Neuron (in vitro differentiated cells): Measurements from ENCODE around the gene INPP5F.

Experiments used
- H2AFZ ChIP-seq: one replicate; pipeline ENCODE4 v1.6.1; 2013; ENCODE audit warnings: low read depth, mild to moderate bottlenecking, inconsistent platforms, low read length, moderate library complexity
- H3K27me3 ChIP-seq: one replicate; pipeline ENCODE4 v1.6.1; 2013; ENCODE audit warnings: low read length; ENCODE audit not compliant: insufficient read depth
- H3K36me3 ChIP-seq: one replicate; pipeline ENCODE4 v1.6.1; 2013; ENCODE audit warnings: low read length; ENCODE audit not compliant: insufficient read depth
- H3K4me1 ChIP-seq: one replicate; pipeline ENCODE4 v1.6.1; 2013; ENCODE audit warnings: low read length; ENCODE audit not compliant: insufficient read depth
- H3K4me3 ChIP-seq: 2 replicates; pipeline ENCODE4 v1.5.1; 2013; ENCODE audit warnings: mild to moderate bottlenecking, low read length, moderate library complexity
- H3K9me3 ChIP-seq: one replicate; pipeline ENCODE4 v1.6.1; 2013; ENCODE audit warnings: low read length

The INPP5F gene, protein sequence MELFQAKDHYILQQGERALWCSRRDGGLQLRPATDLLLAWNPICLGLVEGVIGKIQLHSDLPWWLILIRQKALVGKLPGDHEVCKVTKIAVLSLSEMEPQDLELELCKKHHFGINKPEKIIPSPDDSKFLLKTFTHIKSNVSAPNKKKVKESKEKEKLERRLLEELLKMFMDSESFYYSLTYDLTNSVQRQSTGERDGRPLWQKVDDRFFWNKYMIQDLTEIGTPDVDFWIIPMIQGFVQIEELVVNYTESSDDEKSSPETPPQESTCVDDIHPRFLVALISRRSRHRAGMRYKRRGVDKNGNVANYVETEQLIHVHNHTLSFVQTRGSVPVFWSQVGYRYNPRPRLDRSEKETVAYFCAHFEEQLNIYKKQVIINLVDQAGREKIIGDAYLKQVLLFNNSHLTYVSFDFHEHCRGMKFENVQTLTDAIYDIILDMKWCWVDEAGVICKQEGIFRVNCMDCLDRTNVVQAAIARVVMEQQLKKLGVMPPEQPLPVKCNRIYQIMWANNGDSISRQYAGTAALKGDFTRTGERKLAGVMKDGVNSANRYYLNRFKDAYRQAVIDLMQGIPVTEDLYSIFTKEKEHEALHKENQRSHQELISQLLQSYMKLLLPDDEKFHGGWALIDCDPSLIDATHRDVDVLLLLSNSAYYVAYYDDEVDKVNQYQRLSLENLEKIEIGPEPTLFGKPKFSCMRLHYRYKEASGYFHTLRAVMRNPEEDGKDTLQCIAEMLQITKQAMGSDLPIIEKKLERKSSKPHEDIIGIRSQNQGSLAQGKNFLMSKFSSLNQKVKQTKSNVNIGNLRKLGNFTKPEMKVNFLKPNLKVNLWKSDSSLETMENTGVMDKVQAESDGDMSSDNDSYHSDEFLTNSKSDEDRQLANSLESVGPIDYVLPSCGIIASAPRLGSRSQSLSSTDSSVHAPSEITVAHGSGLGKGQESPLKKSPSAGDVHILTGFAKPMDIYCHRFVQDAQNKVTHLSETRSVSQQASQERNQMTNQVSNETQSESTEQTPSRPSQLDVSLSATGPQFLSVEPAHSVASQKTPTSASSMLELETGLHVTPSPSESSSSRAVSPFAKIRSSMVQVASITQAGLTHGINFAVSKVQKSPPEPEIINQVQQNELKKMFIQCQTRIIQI

DNA sequence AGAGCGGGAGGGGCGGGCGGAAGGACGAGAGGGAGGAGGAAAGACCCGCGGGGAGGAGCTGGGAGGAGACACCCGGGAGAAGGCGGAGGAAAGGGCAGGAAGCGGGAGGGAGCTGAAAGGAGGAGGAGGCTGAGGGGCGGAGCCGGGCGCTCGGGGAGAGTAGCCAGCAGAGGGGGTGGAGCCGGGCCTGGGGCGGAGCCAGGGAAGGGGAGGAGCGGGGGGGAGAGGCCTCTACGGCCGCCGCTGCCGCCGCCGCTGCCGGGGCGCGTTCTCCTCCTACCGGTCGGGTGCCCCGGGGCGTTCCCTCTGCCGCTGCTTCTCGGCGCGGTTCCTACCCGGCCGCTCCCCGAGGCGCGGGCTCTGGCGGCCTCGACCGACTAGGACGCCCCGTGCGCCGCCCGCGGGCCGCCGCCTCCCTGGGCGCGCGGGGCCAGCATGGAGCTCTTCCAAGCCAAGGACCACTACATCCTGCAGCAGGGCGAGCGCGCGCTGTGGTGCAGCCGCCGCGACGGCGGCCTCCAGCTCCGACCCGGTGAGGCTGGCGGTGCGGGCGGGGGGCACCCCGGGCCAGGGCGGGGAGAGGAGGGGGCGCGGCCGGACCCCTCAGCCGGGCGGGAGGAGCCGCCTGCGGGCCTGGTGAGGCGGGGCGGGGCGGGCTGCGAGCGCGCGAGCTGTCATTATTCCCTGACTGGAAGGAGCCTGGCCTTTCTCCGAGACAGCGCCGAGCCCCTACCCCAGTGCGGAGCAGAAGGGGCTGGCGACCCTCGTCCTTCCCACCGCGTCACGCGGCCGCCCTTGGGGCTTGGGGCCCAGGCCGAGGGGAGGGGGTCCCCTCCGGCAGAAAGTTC lies at the start of gene INPP5F:
Gene INPP5F (plus strand): TSS at position 223 of the 848 bp plus-strand sequence. CDS start 213 bp downstream, at position 436.
- Histone ChIP-seq H3K9me3 (no peaks in the 10 kb centered on the region), H3K36me3 (no peaks in the 10 kb centered on the region), H3K4me3 (peak within 1 kb of the TSS; percentile 57), H3K4me1 (peaks cover 28% of the 10 kb centered on the region), H3K27me3 (no peaks in the 10 kb centered on the region), H2AFZ (peak within 1 kb of the TSS; percentile 76)

DNA sequence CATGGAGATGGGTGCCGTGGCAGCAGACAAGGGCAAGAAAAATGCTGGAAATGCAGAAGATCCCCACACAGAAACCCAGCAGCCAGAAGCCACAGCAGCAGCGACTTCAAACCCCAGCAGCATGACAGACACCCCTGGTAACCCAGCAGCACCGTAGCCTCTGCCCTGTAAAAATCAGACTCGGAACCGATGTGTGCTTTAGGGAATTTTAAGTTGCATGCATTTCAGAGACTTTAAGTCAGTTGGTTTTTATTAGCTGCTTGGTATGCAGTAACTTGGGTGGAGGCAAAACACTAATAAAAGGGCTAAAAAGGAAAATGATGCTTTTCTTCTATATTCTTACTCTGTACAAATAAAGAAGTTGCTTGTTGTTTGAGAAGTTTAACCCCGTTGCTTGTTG lies 48.7 kb upstream of the INPP5F start:
- Histone ChIP-seq H3K4me3 (no peak overlapping the region), H3K4me1 (no peaks in the 10 kb centered on the region), H2AFZ (no peak overlapping the region), H3K36me3 (peaks cover 47% of the 10 kb centered on the region), H3K27me3 (no peaks in the 10 kb centered on the region), H3K9me3 (no peaks in the 10 kb centered on the region)

DNA sequence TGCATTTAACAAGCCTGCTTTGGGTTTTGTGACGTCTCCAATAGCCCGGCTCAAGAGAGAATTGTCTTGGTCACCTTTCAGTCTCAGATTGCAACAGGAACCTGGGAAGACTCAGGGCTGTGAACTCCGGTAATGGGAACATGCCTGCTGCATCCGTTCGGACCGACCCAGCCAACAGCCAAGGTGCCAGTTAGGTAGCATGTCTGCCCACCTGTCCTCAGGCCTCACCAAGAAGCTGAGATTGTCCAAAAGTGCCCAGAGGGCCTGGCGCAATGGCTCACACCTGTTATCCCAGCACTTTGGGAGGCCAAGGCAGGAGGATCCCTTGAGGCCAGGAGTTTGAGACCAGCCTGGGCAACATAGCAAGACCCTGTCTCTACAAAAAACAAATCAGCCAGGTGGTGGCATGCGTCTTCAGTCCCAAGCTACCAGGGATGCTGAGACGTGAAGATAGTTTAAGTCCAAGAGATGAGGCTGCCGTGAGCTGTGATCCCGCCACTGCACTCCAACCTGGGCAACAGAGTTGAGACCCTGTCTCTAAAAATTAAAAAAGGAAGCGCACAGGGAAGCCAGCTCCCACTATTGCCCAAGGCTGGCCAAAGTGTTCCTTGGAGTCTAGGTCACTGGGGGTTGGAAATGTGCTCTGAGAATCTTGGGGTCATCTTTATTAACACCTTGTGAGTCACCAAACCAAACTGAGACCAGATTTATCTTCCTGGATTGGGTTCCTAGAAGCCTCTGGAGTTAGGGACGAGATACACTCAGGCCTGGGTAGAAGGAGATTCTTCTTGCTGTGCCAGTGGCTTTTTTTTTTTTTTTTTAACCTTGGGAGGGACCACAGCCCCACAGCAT lies 47.7 kb upstream of the INPP5F start:
- Histone ChIP-seq H3K4me1 (no peaks in the 10 kb centered on the region), H3K9me3 (no peaks in the 10 kb centered on the region), H3K27me3 (no peaks in the 10 kb centered on the region), H3K36me3 (peaks cover 37% of the 10 kb centered on the region), H3K4me3 (no peak overlapping the region), H2AFZ (no peak overlapping the region)

DNA sequence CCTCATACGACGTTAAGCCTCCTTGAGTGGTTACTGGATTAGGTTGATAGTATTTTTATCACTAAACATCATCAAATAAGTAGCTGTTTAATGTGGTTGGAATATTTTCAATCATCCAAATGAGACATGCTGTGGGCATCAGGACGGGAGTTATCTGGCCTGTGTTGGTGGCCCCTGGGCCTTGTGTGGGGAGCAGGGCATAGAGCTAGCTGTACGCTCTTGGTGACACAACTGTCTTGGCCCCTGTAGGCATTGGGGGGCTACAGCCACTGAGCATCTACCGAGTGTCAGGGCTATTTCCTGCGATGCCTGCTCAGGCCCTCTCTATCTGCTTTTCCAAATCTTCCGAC lies 46.4 kb upstream of the INPP5F start:
- Histone ChIP-seq H3K4me1 (no peaks in the 10 kb centered on the region), H3K27me3 (no peaks in the 10 kb centered on the region), H3K36me3 (peaks cover 27% of the 10 kb centered on the region), H3K4me3 (no peak overlapping the region), H3K9me3 (no peaks in the 10 kb centered on the region), H2AFZ (no peak overlapping the region)

DNA sequence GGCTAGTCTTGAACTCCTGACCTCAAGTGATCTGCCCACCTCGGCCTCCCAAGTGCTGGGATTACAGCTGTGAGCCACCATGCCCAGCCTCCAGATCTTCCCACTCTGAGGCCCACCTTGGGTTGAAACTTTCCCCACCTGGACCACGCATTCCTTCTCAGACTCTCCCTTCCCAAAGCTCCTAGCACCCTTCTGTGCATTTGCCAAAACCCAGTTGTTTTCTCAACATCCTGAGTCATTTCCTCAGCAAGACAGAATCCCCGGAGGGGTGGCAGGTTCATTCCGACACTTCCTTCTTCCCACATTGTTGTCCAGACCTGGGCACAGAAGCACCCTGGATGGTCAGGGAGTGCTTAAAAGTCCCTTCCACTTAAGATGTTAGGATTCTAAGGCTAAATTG lies 45.8 kb upstream of the INPP5F start:
- Histone ChIP-seq H3K27me3 (no peaks in the 10 kb centered on the region), H3K9me3 (no peaks in the 10 kb centered on the region), H3K36me3 (peaks cover 26% of the 10 kb centered on the region), H3K4me3 (no peak overlapping the region), H2AFZ (no peak overlapping the region), H3K4me1 (no peaks in the 10 kb centered on the region)

DNA sequence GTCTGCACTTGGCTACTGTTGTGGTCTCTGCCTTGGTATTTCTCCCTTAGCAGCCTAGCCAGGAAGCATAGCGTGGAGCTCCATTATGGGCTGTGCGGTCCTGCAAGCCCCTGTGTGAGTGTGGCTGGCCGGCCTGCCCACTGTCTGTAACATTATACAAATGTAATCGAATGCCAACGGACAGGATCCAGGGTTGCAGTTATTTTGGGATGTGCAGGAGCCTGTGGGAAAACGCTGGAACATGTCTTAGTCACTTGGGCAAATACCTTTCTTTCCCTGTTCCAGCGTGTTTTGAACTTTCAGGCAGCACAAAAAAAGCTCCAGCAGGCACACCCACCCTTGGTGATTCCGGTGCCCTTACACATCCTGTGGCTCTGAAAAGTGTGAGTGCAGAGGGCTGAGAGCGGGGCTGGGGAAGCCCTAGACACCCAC lies 45.2 kb upstream of the INPP5F start:
- Histone ChIP-seq H3K36me3 (peaks cover 21% of the 10 kb centered on the region), H3K9me3 (no peaks in the 10 kb centered on the region), H3K4me1 (no peaks in the 10 kb centered on the region), H3K4me3 (no peak overlapping the region), H3K27me3 (no peaks in the 10 kb centered on the region), H2AFZ (no peak overlapping the region)

DNA sequence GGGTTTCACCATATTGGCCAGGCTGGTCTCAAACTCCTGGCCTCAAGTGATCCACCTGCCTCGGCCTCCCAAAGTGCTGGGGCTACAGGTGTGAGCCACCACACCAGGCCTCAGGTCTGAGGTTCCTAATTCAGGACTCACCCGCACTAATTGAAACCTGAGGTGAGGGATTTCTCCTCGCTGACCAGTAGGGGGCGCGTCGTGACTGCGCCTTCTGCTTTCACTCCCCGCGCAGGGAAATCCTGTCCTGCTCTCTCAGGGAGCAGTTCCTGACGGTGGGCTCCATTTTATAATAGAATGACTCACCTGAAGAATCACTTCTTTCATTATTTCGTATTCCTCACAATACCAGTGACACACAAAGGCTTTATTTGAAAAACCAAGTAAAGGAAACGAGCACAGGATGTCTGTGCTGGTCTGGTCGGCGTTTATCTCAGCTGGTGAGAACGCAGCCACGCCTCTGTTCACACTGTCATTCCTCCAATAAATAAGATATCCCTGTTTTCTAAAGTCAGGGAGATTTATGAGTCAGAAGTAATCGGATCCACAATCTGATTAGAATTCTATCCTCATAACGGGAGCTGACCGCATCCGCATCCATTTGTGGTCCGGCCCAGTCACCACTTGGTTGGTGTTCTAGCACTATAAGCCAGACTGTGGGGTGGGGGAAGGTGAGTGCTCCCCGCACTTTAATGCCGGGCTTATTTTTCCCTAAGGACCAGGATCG lies 39.2 kb upstream of the INPP5F start:
- H3K27me3 ChIP-seq = no peaks in the 10 kb centered on the region
- no peaks in the 10 kb centered on the region for H3K9me3 ChIP-seq
- H3K36me3 ChIP-seq = no peaks in the 10 kb centered on the region
- H2AFZ ChIP-seq = peak overlapping the region; percentile 95
- H3K4me1 ChIP-seq = peaks cover 10% of the 10 kb centered on the region
- peak overlapping the region; percentile 59 for H3K4me3 ChIP-seq

DNA sequence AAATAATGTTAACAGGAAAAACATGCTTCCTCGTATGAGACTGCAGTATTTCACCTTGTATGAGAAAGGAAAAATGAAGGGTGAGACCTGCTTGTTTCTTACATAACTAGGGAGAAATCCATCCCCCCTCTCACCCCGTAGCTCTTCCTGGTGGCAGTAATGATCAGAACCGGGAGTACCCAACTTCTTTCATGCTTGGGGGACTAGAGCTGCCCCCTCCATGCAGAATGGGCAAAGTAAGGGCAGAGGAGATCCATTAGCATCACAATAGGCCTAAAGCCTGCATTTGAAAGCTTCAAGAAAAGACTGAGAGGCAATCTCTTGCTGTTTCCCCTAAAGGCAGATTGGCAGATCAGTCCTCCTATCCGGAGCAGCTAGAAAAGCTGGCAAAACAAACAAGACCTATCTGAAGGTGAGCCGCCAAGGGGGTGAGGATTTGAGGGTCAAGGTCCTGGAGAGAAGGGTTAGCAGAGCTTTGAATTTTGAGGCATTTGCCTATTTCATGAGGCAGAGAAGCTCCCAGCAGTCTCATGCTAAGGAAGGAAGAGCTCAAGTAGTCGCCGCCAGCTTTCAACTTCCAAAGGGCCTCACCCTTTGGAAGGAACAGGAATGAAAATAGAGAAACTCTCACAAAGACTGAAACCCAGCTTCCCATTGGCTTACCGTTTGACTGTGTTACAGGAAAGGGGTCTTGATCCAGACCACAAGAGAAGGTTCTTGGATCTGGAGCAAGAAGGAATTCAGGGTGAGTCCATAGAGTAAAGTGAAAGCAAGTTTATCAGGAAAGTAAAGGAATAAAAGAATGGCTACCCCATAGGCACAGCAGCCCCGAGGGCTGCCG lies 38.4 kb upstream of the INPP5F start:
- no peaks in the 10 kb centered on the region for H3K36me3 ChIP-seq
- H3K27me3 ChIP-seq = no peaks in the 10 kb centered on the region
- H3K4me3 ChIP-seq = peak overlapping the region; percentile 59
- peaks cover 10% of the 10 kb centered on the region for H3K4me1 ChIP-seq
- H2AFZ ChIP-seq = peak overlapping the region; percentile 95
- H3K9me3 ChIP-seq = no peaks in the 10 kb centered on the region

DNA sequence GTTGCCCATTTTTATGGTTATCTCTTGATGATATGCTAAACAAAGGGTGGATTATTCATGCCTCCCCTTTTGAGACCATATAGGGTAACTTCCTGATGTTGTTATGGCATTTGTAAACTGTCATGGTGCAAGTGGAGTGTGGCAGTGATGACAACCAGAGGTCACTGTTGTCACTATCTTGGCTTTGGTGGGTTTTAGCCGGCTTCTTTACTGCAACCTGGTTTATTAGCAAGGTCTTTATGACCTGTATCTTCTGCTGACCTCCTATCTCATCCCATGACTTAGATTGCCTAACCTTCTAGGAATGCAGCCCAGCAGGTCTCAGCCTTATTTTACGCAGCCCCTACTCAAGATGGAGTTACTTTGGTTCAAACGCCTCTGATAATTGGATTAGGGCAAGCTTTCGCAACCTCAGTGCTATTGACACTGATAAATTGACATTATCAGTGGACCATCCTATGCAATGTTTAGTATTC lies 37.8 kb upstream of the INPP5F start:
- H3K27me3 ChIP-seq = no peaks in the 10 kb centered on the region
- H2AFZ ChIP-seq = peak overlapping the region; percentile 95
- no peaks in the 10 kb centered on the region for H3K9me3 ChIP-seq
- H3K36me3 ChIP-seq = no peaks in the 10 kb centered on the region
- H3K4me3 ChIP-seq = peak overlapping the region; percentile 59
- peaks cover 15% of the 10 kb centered on the region for H3K4me1 ChIP-seq

DNA sequence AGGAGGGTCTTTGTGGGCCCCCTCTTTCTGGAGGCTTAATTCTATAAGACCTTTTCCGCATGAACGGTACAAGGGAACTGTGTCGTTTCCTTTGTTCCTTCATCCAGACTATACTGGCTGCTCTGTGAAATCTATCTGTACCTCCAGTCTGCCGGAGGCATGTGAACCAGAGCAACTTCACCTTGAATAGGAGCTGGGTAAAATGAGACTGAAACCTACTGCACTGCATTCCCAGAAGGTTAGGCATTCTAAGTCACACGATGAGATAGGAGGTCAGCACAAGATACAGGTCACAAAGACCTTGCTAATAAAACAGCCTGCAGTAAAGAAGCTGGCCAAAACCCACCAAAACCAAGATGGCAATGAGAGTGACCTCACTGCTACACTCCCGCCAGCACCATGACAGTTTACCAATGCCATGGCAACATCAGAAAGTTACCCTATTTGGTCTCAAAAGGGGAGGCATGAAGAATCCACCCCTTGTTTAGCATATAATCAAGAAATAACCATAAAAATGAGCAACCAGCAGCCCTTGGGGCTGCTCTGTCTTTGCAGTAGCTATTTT lies 36.8 kb upstream of the INPP5F start:
- H3K36me3 ChIP-seq = no peaks in the 10 kb centered on the region
- no peaks in the 10 kb centered on the region for H3K9me3 ChIP-seq
- no peaks in the 10 kb centered on the region for H3K27me3 ChIP-seq
- H3K4me3 ChIP-seq = no peak overlapping the region
- peak overlapping the region; percentile 95 for H2AFZ ChIP-seq
- peaks cover 20% of the 10 kb centered on the region for H3K4me1 ChIP-seq
